Progenitor cell of endocrine pancreas (in vitro differentiated cells): ENCODE data around the gene WFDC1. TPM values are rescaled to one million over a fixed set of nuclear protein-coding genes. Genes with fewer than 3 reads are reported as not detected.

ENCODE experiments used
- DNase-seq: peaks from one replicate; pipeline ENCODE4 v3.0.0; 2021; ENCODE audit warnings: low spot score; ENCODE audit not compliant: unreplicated experiment
- H3K27ac Mint-ChIP-seq: 2 replicates; pipeline ENCODE4 v1.8.0; 2021; ENCODE audit warnings: mild to moderate bottlenecking, moderate library complexity, mixed read lengths
- H3K27me3 Mint-ChIP-seq: 2 replicates; pipeline ENCODE4 v1.8.0; 2021; ENCODE audit warnings: mixed read lengths
- H3K36me3 Mint-ChIP-seq: 2 replicates; pipeline ENCODE4 v1.8.0; 2022; ENCODE audit warnings: mixed read lengths; ENCODE audit not compliant: insufficient read depth
- H3K4me1 Mint-ChIP-seq: 2 replicates; pipeline ENCODE4 v1.8.0; 2021; ENCODE audit warnings: low read depth, mixed read lengths
- H3K4me3 Mint-ChIP-seq: 2 replicates; pipeline ENCODE4 v1.8.0; 2021; ENCODE audit warnings: low read depth, mild to moderate bottlenecking, moderate library complexity, mixed read lengths
- H3K9me3 Mint-ChIP-seq: 2 replicates; pipeline ENCODE4 v1.8.0; 2021; ENCODE audit warnings: low read depth, mixed read lengths
- CTCF ChIP-seq: fragments of 200-600 bp; sonication (generic); IDR thresholded peaks from one replicate; pipeline ENCODE4 v1.5.0; 2021; ENCODE audit warnings: antibody characterized with exemption, mild to moderate bottlenecking; ENCODE audit not compliant: unreplicated experiment
- total RNA-seq: library from RNA; stranded (reverse); gene quantifications from 2 replicates; pipeline ENCODE4 v1.2.1, GENCODE V29; 2021

WFDC1 gene
- total RNA-seq, 1 donor from 2014 or later, result 0.24 TPM

GRCh38 chr16:84278333-84278732 is 16.3 kb upstream of the WFDC1 start:
- no peaks in the 10 kb centered on the region for H3K9me3 Mint-ChIP-seq
- TF ChIP-seq CTCF, result no peak
- DNase-seq, result no peak
- peaks cover 38% of the 10 kb centered on the region for H3K27me3 Mint-ChIP-seq
- no peaks in the 10 kb centered on the region for H3K4me1 Mint-ChIP-seq
- no peaks in the 10 kb centered on the region for H3K36me3 Mint-ChIP-seq
- H3K27ac Mint-ChIP-seq, result no peak overlapping the region
- no peak overlapping the region for H3K4me3 Mint-ChIP-seq

GRCh38 chr16:84278968-84279367 is 15.7 kb upstream of the WFDC1 start:
- DNase-seq, result no peak
- peaks cover under 1% of the 10 kb centered on the region for H3K4me1 Mint-ChIP-seq
- H3K4me3 Mint-ChIP-seq, result no peak overlapping the region
- no peaks in the 10 kb centered on the region for H3K9me3 Mint-ChIP-seq
- peaks cover 42% of the 10 kb centered on the region for H3K27me3 Mint-ChIP-seq
- TF ChIP-seq CTCF, result no peak
- no peaks in the 10 kb centered on the region for H3K36me3 Mint-ChIP-seq
- H3K27ac Mint-ChIP-seq, result no peak overlapping the region

GRCh38 chr16:84279881-84280280 is 14.8 kb upstream of the WFDC1 start:
- Mint-ChIP-seq H3K27me3 (peaks cover 44% of the 10 kb centered on the region), H3K36me3 (no peaks in the 10 kb centered on the region), H3K4me3 (no peak overlapping the region), H3K9me3 (no peaks in the 10 kb centered on the region), H3K4me1 (peaks cover 2% of the 10 kb centered on the region), H3K27ac (no peak overlapping the region)
- no peak for TF ChIP-seq CTCF
- DNase-seq, result no peak

GRCh38 chr16:84281074-84281473 is 13.6 kb upstream of the WFDC1 start:
- H3K27ac Mint-ChIP-seq, result no peak overlapping the region
- TF ChIP-seq CTCF, result no peak
- H3K9me3 Mint-ChIP-seq, result no peaks in the 10 kb centered on the region
- H3K4me3 Mint-ChIP-seq, result no peak overlapping the region
- H3K36me3 Mint-ChIP-seq, result no peaks in the 10 kb centered on the region
- H3K4me1 Mint-ChIP-seq, result peaks cover 2% of the 10 kb centered on the region
- H3K27me3 Mint-ChIP-seq, result peaks cover 35% of the 10 kb centered on the region
- no peak for DNase-seq

GRCh38 chr16:84282533-84282932 is 12.1 kb upstream of the WFDC1 start:
- Mint-ChIP-seq H3K9me3 (no peaks in the 10 kb centered on the region), H3K27ac (no peak overlapping the region), H3K27me3 (peaks cover 36% of the 10 kb centered on the region), H3K36me3 (no peaks in the 10 kb centered on the region), H3K4me1 (peaks cover 2% of the 10 kb centered on the region), H3K4me3 (no peak overlapping the region)
- TF ChIP-seq CTCF, result no peak
- no peak for DNase-seq
